Activated gamma-delta T cell treated with anti-CD3 and anti-CD28 coated beads, Interleukin-2, amount 50 U/mL, for 16 hours (primary cell): ENCODE data around the gene RBPMS2.

Experiments used
- DNase-seq: peaks from one replicate; pipeline ENCODE4 v3.0.0-alpha.2; 2020; ENCODE audit warnings: low read depth

RBPMS2 gene

GRCh38 chr15:64783796-64784195, 8.4 kb upstream of the RBPMS2 start:
- DNase-seq: no peak

GRCh38 chr15:64782751-64783150, 7.4 kb upstream of the RBPMS2 start:
- DNase-seq: no peak

DNA sequence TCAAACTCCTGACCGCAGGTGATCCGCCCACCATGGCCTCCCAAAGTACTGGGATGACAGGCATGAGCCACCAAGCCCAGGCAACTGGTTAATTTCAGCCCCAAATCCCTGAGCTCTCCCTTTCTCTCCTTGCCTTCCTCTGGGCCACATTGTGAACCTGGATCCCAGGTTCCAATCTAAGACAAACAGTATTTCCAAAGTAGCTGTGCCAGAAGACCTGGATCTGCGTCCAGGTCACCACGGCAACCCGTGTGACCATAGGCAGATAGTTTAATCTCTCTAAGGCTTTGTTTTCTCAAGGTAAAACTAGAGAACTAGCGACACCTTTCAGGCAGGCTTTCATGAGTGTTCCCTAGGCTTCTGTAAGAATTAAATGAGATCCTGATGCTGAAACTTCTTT, 5.9 kb upstream of the RBPMS2 start:
- DNase-seq: no peak

DNA sequence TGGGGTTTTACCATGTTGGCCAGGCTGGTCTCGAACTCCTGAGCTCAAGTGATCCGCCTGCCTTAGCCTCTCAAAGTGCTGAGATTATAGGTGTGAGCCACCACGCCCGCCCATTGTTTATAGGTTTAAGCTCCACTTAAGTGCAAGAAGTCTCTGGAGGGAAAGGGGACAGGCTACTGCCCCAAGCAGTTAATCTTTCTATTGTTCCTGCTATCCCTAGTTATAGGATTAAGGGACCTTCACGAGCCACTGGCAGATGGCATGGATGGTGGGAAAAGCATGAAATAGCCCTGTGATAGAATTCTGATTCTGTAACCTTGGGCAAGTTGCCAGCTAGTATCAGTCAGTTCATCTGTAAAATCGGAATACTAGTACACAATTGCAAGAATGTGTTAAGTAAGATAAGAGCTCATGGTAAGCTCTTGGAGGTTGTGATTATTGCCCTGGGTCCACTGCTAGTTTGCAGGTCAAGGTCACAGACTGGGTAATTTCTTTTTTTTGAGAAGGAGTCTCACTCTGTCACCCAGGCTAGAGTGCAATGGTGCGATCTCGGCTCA, 5.3 kb upstream of the RBPMS2 start:
- DNase-seq: no peak

DNA sequence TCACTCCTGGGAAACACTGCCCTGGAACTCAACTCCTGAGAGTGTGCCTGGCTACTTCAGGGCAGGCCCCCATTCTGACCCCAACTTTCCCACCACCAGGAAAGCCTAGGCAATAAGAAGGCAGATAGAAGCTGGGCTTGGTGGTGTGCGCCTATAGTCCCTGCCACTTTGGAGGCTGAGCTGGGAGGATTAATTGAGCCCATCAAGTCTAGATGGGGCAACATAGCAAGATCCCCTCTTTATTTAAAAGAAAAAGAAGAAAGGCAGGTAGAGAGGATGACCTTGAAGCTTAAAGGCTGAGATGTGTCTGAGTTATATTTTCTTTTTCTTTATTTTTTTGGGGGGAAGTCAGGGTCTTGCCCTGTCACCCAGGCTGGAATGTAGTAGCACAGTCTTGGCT, 4.2 kb upstream of the RBPMS2 start:
- DNase-seq: no peak

GRCh38 chr15:64779024-64779423, 3.6 kb upstream of the RBPMS2 start:
- no peak for DNase-seq

GRCh38 chr15:64776402-64776786, 1.0 kb upstream of the RBPMS2 start:
- no peak for DNase-seq

GRCh38 chr15:64774629-64775493, 528 bp downstream of the RBPMS2 start:
- DNase-seq: no peak

DNA sequence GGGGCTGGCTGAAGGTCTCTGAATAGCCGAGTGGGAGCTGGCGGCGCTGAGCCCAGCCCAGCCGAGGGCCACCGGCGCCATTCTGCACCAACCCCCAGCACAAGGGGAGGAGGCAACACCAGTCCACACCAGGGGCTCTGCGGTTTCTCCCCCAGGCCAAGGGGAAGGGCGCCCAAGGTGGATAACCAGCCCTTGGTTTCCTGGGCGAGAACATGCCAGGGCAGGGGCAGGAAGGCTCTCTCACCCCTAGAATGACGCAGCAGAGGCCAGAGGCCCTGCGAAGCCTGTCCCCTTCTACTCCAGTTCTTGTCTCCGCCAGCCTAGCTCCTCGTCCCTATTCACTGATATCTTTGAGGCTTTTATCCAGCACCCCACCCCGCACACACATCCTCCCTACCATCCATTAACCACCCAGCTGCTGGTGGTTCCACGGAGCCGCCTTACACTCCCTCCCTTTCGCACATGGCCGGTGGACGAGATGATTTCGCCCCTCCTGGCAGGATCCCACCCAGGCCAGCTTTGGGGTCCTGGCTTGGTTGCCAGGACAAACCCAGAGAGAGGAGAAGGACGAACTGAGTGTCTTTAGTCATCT, 1.3 kb downstream of the RBPMS2 start:
- no peak for DNase-seq

DNA sequence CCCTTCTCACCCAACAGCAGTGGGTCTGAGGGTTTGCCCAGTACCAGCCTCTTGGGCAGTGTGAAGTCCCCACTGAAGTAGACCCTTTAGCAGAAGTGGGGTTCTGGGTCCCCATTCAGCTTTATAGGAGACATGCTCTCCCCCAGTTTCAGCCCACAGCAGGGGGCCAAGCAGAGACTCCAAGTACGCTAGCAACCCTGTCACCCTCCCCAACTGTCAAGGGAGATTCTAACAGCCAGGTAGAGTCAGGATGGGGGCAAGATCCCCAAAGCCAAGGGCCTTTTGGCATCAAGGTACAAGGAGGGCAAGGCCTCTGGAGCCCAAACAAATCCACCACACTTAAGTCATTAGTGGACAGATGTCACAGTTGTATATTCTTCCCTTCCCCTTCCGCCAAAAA, 1.8 kb downstream of the RBPMS2 start:
- no peak for DNase-seq

GRCh38 chr15:64772964-64773363, 2.4 kb downstream of the RBPMS2 start:
- no peak for DNase-seq

- no peak for DNase-seq
These were observed 2.9 kb downstream of the RBPMS2 start for GRCh38 chr15:64772488-64772887.

- DNase-seq: no peak
These were observed 4.8 kb downstream of the RBPMS2 start for GRCh38 chr15:64770626-64771025.

DNA sequence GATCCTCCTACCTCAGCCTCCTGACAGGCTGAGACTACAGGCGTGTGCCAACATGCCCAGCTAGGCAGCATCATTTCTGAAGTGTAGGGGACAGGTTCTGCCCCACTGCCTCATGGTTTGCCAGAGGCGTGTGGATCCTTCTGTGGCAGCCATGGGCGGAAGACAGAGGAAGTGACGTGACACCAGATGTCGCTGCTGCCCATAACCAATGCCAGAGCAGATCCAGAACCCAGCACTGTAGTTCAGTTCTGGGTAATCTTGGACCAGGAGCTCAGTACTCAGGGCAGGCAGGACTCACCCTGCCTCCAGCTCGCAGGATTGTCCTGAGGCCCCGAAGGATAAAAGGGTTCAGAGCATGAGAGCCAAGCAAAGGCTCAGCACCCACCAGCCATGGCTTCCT, 8.2 kb downstream of the RBPMS2 start:
- no peak for DNase-seq

DNA sequence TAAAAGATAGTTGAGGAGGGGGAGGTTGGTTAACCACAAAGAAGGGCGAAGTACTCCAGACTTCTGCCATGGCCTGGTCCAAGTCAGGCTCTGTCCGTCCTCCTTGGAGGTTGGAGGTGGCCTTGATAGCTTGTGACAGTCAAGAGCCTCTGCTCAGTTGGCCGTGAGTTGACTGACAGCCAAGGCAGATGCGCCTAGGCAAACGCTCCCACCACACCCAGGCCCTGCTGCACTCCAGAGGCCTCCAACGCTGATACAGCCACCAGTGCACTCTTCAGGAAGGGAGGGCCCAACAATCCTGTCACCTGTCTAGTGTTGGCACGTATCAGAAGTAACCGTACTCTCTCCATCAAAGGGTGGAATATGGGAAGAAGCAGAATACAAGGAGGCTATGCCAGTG, 9.3 kb downstream of the RBPMS2 start:
- no peak for DNase-seq

DNA sequence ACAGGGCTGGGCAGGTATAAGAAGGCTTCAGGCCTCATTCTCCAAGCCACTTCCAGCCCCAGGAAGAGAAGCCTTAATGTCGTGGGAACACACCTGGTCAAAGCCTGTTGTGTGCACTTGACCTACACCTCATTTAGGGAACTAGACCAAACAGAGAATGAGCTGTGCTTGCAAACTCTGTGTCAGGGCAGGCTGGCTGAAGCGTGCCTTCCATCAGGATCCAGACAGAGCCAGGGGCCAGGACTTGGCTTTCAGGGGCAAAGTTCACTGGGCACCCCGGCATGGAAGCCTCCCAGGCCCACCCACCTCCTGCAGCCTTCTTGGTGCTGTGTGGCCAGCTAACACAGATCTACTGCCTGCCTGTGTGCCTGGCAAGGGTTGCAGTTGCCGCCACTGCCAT, 11.5 kb downstream of the RBPMS2 start:
- DNase-seq: no peak

- no peak for DNase-seq
These were observed 11.9 kb downstream of the RBPMS2 start for GRCh38 chr15:64763462-64763861.

- no peak for DNase-seq
These were observed 12.4 kb downstream of the RBPMS2 start for GRCh38 chr15:64763021-64763420.

GRCh38 chr15:64762546-64762945, 12.8 kb downstream of the RBPMS2 start:
- DNase-seq: no peak

GRCh38 chr15:64761156-64761555, 14.2 kb downstream of the RBPMS2 start:
- DNase-seq: no peak

GRCh38 chr15:64760056-64760455, 15.3 kb downstream of the RBPMS2 start:
- no peak for DNase-seq

DNA sequence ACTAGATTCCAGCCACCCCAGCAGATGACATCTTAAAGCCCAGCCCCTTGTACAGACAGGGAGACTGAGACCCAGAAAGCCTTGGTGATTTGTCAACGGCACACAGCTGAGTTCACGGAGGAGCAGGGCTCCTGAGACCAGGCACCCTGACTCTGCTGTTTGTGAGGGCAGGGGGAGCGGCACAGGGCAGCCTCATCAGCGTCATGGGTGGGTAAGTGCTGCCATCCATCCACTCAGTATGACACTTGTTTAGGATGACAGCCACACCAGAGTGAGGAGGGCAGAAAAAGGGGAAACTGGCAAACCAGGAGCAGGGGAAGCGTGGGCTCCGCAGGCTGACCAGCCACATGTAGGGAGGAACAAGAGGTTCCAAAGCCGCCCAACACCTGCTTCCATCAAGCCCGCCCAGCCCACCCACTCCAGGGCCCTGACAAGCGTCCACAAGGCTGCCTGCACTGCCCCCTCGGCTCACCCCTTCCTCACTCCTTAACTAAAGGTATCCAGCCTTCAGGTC, 19.9 kb downstream of the RBPMS2 start:
- DNase-seq: no peak

DNA sequence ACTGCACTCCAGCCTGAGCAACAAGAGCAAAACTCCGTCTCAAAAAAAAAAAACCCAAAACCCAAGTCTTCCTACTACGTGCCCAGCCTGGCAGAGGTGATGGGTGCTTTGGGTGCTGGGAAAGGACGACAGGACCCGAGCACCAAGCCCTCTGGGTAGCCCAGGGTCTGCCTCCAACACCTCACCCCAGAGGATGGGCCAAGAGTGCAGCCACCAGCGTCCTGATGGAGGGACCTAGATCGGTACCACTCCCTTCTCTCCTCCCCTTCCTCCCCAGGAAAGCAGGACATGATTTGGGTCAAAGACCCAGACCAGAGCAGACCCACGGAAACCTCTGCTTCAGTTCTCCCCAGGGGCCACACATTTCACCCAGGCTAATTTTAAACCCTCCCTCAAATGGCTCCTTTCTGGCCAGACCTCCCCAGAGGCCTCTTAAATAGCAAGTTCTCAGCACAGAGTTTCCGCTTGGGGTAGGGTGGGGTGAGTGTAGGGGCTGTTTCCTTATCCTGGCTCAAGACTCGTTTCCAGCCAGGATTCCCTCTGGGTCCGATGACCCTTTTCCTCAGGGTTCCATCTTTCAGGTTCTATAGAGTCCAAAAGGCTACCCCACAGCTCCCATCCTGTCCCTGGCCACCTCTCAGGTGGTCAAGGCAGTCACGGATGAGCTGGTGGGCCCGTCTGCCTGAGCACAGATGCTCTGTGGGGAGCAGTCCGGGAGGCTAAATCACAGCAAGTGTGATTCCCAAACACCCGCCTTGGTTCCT, 20.5 kb downstream of the RBPMS2 start:
- no peak for DNase-seq
